ENCODE data around the gene WDR75.

WDR75 gene

GRCh38 chr2:189512879-189513278, 71.6 kb downstream of the WDR75 start:
- peaks cover 0 to 74% (median 15%) of the 10 kb centered on the region in 10 experiments; a peak in 10 of 20 replicates for H3K4me1 ChIP-seq
- peak overlapping the region in 6 of 11 experiments; percentile 44 to 91 (median 85); a peak in 10 of 22 replicates for H3K27ac ChIP-seq
- peak overlapping the region in 2 of 11 experiments; percentile 64 to 68; a peak in 1 of 22 replicates for H3K9ac ChIP-seq
- H3K9me3 ChIP-seq (replicated peaks in 1 of 11), result peaks cover 0 to 24% (median 0%) of the 10 kb centered on the region in 11 experiments; a peak in 7 of 22 replicates
- H3K4me2 ChIP-seq, result peak overlapping the region in 5 of 11 experiments; percentile 53 to 94 (median 79); a peak in 9 of 22 replicates
- no peaks in the 10 kb centered on the region for H3K27me3 ChIP-seq
- no peak overlapping the region for H3K4me3 ChIP-seq
- no peaks in the 10 kb centered on the region for H4K20me1 ChIP-seq
- H3K36me3 ChIP-seq, result no peaks in the 10 kb centered on the region
- TF ChIP-seq Cebpa-rat (IDR thresholded peaks at IDR 0.05), result no peak

DNA sequence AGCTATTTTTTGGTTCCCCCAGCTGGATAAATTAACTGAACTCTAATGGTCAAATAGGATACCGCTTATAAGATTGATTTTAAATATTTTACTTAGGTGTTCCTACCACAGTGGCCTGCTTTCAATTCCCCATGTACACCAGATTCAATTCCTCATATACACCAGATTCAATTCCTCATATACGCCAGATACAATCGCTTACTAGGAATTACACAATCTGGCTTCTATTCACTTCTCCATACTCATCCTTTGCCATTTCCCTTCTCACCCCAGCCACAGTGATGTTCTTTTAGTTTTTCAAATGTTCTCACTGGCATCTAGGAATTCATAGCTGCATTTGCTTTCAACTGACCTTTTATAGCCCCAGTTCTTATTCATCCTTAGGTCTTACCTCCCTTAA, 72.8 kb downstream of the WDR75 start:
- H3K27ac ChIP-seq, result peak overlapping the region in 7 of 11 experiments; percentile 11 to 91 (median 84); a peak in 12 of 22 replicates
- peak in 4 of 11 experiments; percentile 32 to 72 (median 54); a peak in 3 of 22 replicates for TF ChIP-seq Cebpa-rat (IDR thresholded peaks at IDR 0.05)
- no peaks in the 10 kb centered on the region for H3K36me3 ChIP-seq
- peak overlapping the region in 5 of 11 experiments; percentile 53 to 94 (median 79); a peak in 10 of 22 replicates for H3K4me2 ChIP-seq
- H3K27me3 ChIP-seq, result no peaks in the 10 kb centered on the region
- peaks cover 0 to 84% (median 15%) of the 10 kb centered on the region in 10 experiments; a peak in 10 of 20 replicates for H3K4me1 ChIP-seq
- H4K20me1 ChIP-seq, result no peaks in the 10 kb centered on the region
- H3K9me3 ChIP-seq (replicated peaks in 1 of 11), result peaks cover 0 to 25% (median 0%) of the 10 kb centered on the region in 11 experiments; a peak in 7 of 22 replicates
- peak overlapping the region in 5 of 11 experiments; percentile 61 to 72 (median 68); a peak in 9 of 22 replicates for H3K9ac ChIP-seq
- no peak overlapping the region for H3K4me3 ChIP-seq

- peaks cover 0 to 15% (median 0%) of the 10 kb centered on the region in 11 experiments; a peak in 7 of 22 replicates for H3K9me3 ChIP-seq (replicated peaks in 1 of 11)
- peaks cover 0 to 94% (median 15%) of the 10 kb centered on the region in 10 experiments; a peak in 10 of 20 replicates for H3K4me1 ChIP-seq
- H3K27me3 ChIP-seq, result no peaks in the 10 kb centered on the region
- peak overlapping the region in 5 of 11 experiments; percentile 23 to 94 (median 79); a peak in 9 of 22 replicates for H3K4me2 ChIP-seq
- peak overlapping the region in 6 of 11 experiments; percentile 44 to 91 (median 85); a peak in 11 of 22 replicates for H3K27ac ChIP-seq
- no peak for TF ChIP-seq Cebpa-rat (IDR thresholded peaks at IDR 0.05)
- no peak overlapping the region for H3K4me3 ChIP-seq
- no peaks in the 10 kb centered on the region for H4K20me1 ChIP-seq
- H3K9ac ChIP-seq, result peak overlapping the region in 4 of 11 experiments; percentile 64 to 72 (median 68); a peak in 6 of 22 replicates
- no peaks in the 10 kb centered on the region for H3K36me3 ChIP-seq
Measured at GRCh38 chr2:189515264-189515663, 74.0 kb downstream of the WDR75 start.

- Histone ChIP-seq H3K36me3 (no peaks in the 10 kb centered on the region), H3K27ac (peak overlapping the region in 5 of 11 experiments; percentile 71 to 91 (median 86); a peak in 9 of 22 replicates), H4K20me1 (no peaks in the 10 kb centered on the region), H3K4me3 (no peak overlapping the region), H3K27me3 (no peaks in the 10 kb centered on the region), H3K4me2 (peak overlapping the region in 5 of 11 experiments; percentile 29 to 94 (median 79); a peak in 10 of 22 replicates), H3K9ac (peak overlapping the region in 3 of 11 experiments; percentile 33 to 46 (median 41); a peak in 2 of 22 replicates), H3K4me1 (peaks cover 0 to 94% (median 15%) of the 10 kb centered on the region in 10 experiments; a peak in 10 of 20 replicates), H3K9me3 (replicated peaks in 1 of 11) (peaks cover 0 to 13% (median 0%) of the 10 kb centered on the region in 11 experiments; a peak in 6 of 22 replicates)
- peak in 1 of 11 experiments; percentile 45; a peak in 3 of 22 replicates for TF ChIP-seq Cebpa-rat (IDR thresholded peaks at IDR 0.05)
Measured at GRCh38 chr2:189516546-189516945, 75.3 kb downstream of the WDR75 start.

GRCh38 chr2:189517847-189518535, 76.7 kb downstream of the WDR75 start:
- Histone ChIP-seq H3K9ac (no peak overlapping the region), H4K20me1 (no peaks in the 10 kb centered on the region), H3K4me3 (no peak overlapping the region), H3K27me3 (no peaks in the 10 kb centered on the region), H3K4me2 (peak overlapping the region in 5 of 11 experiments; percentile 7 to 79 (median 33); a peak in 7 of 22 replicates), H3K36me3 (no peaks in the 10 kb centered on the region), H3K9me3 (replicated peaks in 1 of 11) (peaks cover 0 to 13% (median 0%) of the 10 kb centered on the region in 11 experiments; a peak in 6 of 22 replicates), H3K4me1 (peaks cover 0 to 94% (median 13%) of the 10 kb centered on the region in 10 experiments; a peak in 10 of 20 replicates), H3K27ac (peak overlapping the region in 5 of 11 experiments; percentile 39 to 91 (median 84); a peak in 8 of 22 replicates)
- TF ChIP-seq Cebpa-rat (IDR thresholded peaks at IDR 0.05), result no peak

DNA sequence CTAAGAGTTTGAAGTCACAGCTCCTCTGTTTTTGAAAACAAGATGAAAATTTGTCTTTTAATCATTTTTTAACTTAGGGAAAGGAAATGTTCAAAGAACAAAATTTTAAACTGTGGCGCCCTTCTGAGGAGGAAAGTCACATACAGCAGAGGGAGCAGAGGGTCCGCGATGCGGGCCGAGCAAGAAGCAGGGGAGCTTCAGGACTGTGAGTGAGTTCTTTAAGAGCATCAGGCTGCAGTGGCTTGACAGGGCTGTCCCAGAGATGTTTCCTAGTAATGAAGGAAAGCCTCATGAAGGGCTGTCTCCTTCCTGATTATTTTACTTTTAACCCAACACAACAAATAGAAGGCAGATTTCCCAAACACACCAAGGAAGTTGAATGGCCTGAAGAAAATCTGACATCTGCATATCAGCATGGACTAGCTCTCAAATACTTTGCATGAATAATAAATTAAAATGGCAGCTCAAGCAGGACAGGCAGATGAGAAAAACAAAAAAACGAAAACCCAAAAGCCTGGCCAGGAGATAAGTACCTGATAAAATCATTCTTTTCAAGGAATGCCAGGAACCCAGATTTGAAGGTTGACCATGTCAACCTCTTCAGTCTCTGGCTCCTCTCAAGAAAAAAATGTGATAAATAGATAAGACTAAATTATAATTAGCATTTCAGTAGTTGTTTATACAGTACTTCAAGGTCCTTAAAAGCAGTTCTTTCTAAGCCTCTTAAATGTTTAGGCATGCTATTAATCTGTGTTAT, 78.5 kb downstream of the WDR75 start:
- peaks cover 0 to 81% (median 6%) of the 10 kb centered on the region in 10 experiments; a peak in 10 of 20 replicates for H3K4me1 ChIP-seq
- H3K4me2 ChIP-seq, result peak overlapping the region in 1 of 11 experiments; percentile 17; a peak in 1 of 22 replicates
- peak overlapping the region in 1 of 11 experiments; percentile 33; a peak in 1 of 22 replicates for H3K27ac ChIP-seq
- no peaks in the 10 kb centered on the region for H3K36me3 ChIP-seq
- no peak overlapping the region for H3K4me3 ChIP-seq
- H4K20me1 ChIP-seq, result no peaks in the 10 kb centered on the region
- TF ChIP-seq Cebpa-rat (IDR thresholded peaks at IDR 0.05), result no peak
- peaks cover 0 to 13% (median 0%) of the 10 kb centered on the region in 11 experiments; a peak in 6 of 22 replicates for H3K9me3 ChIP-seq (replicated peaks in 1 of 11)
- no peak overlapping the region for H3K9ac ChIP-seq
- H3K27me3 ChIP-seq, result no peaks in the 10 kb centered on the region

- Histone ChIP-seq H3K4me2 (peak overlapping the region in 3 of 11 experiments; percentile 40 to 73 (median 50); a peak in 5 of 22 replicates), H3K4me1 (peaks cover 0 to 67% (median 0%) of the 10 kb centered on the region in 10 experiments; a peak in 8 of 20 replicates), H4K20me1 (no peaks in the 10 kb centered on the region), H3K36me3 (no peaks in the 10 kb centered on the region), H3K4me3 (no peak overlapping the region), H3K9me3 (replicated peaks in 1 of 11) (peaks cover 0 to 10% (median 0%) of the 10 kb centered on the region in 11 experiments; a peak in 6 of 22 replicates), H3K27me3 (no peaks in the 10 kb centered on the region), H3K27ac (peak overlapping the region in 3 of 11 experiments; percentile 31 to 66 (median 57); a peak in 5 of 22 replicates), H3K9ac (no peak overlapping the region)
- TF ChIP-seq Cebpa-rat (IDR thresholded peaks at IDR 0.05), result no peak
Measured at GRCh38 chr2:189521699-189522434, 80.6 kb downstream of the WDR75 start.

All from BLaER1 treated with 17β-estradiol and CSF1 and Interleukin-3, amounts not matched to agents 10 nM and 100 nM (cell line).